Measurements from ENCODE around the gene ITGA11.

Gene ITGA11

GRCh38 chr15:68274201-68274848, 157.6 kb downstream of the ITGA11 start:
- Histone ChIP-seq H3K27ac (ENCODE audit: low read length) (no peak overlapping the region), H3K4me1 (ENCODE audit: control insufficient read depth, low read depth, low read length) (peaks cover 23% of the 10 kb centered on the region), H3K4me3 (ENCODE audit: low read length) (no peak overlapping the region), H3K9ac (ENCODE audit: low read length) (no peak overlapping the region), H3K27me3 (ENCODE audit: control insufficient read depth, insufficient read depth, low read length) (no peaks in the 10 kb centered on the region), H3K9me3 (ENCODE audit: control insufficient read depth, low read depth, low read length) (no peaks in the 10 kb centered on the region), H3K36me3 (ENCODE audit: control insufficient read depth, low read depth, low read length) (no peaks in the 10 kb centered on the region)

DNA sequence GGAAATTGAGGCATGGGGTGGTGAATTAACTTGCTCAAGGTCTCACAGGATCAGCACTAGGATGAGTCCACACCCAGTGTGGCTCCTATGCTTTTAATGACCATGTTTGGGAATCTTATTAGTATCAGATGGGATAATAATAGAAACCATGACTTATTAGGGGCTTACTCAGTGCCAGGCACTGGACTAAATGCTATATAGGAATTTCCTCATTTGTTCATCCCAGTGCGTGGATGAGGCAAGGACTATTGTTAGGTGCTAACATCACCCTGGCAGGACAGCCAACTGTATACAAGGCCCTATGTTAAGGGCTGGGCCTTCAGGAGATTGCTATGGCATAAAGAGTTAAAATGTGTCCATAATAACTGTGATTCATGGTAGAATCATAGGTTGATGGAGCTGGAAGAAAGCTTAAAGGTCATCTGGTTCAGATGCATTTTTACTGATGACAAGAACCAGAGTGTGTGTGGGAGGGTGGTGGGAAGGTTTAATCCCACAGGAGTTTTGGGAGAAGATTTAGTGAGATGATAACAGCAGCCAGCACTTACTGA, 159.2 kb downstream of the ITGA11 start:
- Histone ChIP-seq H3K9ac (ENCODE audit: low read length) (no peak overlapping the region), H3K27me3 (ENCODE audit: control insufficient read depth, insufficient read depth, low read length) (no peaks in the 10 kb centered on the region), H3K4me3 (ENCODE audit: low read length) (no peak overlapping the region), H3K9me3 (ENCODE audit: control insufficient read depth, low read depth, low read length) (no peaks in the 10 kb centered on the region), H3K27ac (ENCODE audit: low read length) (no peak overlapping the region), H3K4me1 (ENCODE audit: control insufficient read depth, low read depth, low read length) (peaks cover 19% of the 10 kb centered on the region), H3K36me3 (ENCODE audit: control insufficient read depth, low read depth, low read length) (no peaks in the 10 kb centered on the region)

- Histone ChIP-seq H3K4me3 (ENCODE audit: low read length) (no peak overlapping the region), H3K27ac (ENCODE audit: low read length) (no peak overlapping the region), H3K9ac (ENCODE audit: low read length) (no peak overlapping the region), H3K36me3 (ENCODE audit: control insufficient read depth, low read depth, low read length) (no peaks in the 10 kb centered on the region), H3K9me3 (ENCODE audit: control insufficient read depth, low read depth, low read length) (no peaks in the 10 kb centered on the region), H3K4me1 (ENCODE audit: control insufficient read depth, low read depth, low read length) (peaks cover 19% of the 10 kb centered on the region), H3K27me3 (ENCODE audit: control insufficient read depth, insufficient read depth, low read length) (no peaks in the 10 kb centered on the region)
These were observed 160.0 kb downstream of the ITGA11 start for GRCh38 chr15:68271854-68272471.

DNA sequence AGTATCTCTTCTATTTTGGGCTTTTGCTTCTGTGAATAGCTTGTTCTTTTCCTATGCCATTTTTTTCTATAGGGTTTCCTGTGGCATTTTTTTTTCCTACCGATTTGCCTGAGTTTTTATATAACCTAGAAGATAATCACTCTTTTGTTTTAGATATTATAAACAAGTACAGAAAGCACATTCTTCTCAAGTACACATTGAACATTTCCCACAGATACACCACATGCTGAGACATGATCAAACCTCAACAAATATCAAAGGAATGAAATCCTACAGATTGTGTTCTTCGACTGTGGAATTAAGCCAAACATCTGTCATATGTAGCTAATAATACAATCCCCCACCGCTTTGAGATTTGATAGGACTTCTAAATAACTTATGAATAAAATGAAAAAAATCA, 163.6 kb downstream of the ITGA11 start:
- Histone ChIP-seq H3K27ac (ENCODE audit: low read length) (no peak overlapping the region), H3K9me3 (ENCODE audit: control insufficient read depth, low read depth, low read length) (no peaks in the 10 kb centered on the region), H3K9ac (ENCODE audit: low read length) (no peak overlapping the region), H3K4me3 (ENCODE audit: low read length) (no peak overlapping the region), H3K4me1 (ENCODE audit: control insufficient read depth, low read depth, low read length) (peaks cover 41% of the 10 kb centered on the region), H3K36me3 (ENCODE audit: control insufficient read depth, low read depth, low read length) (no peaks in the 10 kb centered on the region), H3K27me3 (ENCODE audit: control insufficient read depth, insufficient read depth, low read length) (no peaks in the 10 kb centered on the region)

DNA sequence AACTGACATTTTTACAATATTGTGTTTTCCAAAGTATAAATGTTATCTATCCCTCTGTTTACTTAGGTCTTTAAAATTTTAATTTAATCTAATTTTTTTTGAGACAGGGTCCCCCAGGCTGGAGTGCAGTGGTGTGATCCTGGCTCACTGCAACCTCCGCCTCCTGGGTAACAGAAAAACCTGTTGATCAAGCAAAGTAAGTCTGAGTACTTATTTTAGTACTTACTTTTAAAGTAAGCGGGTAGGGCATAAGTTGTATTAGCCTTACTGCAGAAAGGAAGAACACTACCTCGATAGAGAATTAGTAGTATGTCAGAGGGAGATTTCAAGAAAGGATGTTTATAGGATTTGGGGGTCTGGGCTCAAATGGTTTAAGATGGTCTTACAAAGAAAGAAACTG, 166.3 kb downstream of the ITGA11 start:
- H3K27ac ChIP-seq (ENCODE audit: low read length): no peak overlapping the region
- H3K4me3 ChIP-seq (ENCODE audit: low read length): peak overlapping the region; percentile 27
- no peaks in the 10 kb centered on the region for H3K36me3 ChIP-seq (ENCODE audit: control insufficient read depth, low read depth, low read length)
- H3K4me1 ChIP-seq (ENCODE audit: control insufficient read depth, low read depth, low read length): peaks cover 30% of the 10 kb centered on the region
- H3K27me3 ChIP-seq (ENCODE audit: control insufficient read depth, insufficient read depth, low read length): no peaks in the 10 kb centered on the region
- H3K9me3 ChIP-seq (ENCODE audit: control insufficient read depth, low read depth, low read length): no peaks in the 10 kb centered on the region
- no peak overlapping the region for H3K9ac ChIP-seq (ENCODE audit: low read length)

DNA sequence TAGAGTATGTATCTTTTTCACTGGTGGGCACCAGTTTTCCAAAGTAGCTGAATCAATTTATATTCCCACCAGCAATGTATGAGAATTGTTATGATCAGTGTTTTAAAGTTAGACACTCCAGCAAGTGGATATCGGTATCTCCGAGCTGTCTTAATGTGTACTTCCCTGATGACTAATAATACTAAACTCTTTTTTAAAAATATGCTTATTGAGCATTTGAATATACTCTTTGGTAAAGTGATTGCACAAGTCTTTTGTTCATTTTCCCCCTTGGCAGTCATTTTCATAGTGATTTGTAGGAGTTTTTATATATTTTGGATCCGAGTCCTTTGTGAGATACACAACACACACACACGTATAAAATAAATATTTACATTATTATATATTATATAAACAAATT, 166.9 kb downstream of the ITGA11 start:
- H3K4me1 ChIP-seq (ENCODE audit: control insufficient read depth, low read depth, low read length): peaks cover 30% of the 10 kb centered on the region
- no peak overlapping the region for H3K27ac ChIP-seq (ENCODE audit: low read length)
- H3K4me3 ChIP-seq (ENCODE audit: low read length): peak overlapping the region; percentile 40
- H3K36me3 ChIP-seq (ENCODE audit: control insufficient read depth, low read depth, low read length): no peaks in the 10 kb centered on the region
- no peak overlapping the region for H3K9ac ChIP-seq (ENCODE audit: low read length)
- no peaks in the 10 kb centered on the region for H3K27me3 ChIP-seq (ENCODE audit: control insufficient read depth, insufficient read depth, low read length)
- no peaks in the 10 kb centered on the region for H3K9me3 ChIP-seq (ENCODE audit: control insufficient read depth, low read depth, low read length)

DNA sequence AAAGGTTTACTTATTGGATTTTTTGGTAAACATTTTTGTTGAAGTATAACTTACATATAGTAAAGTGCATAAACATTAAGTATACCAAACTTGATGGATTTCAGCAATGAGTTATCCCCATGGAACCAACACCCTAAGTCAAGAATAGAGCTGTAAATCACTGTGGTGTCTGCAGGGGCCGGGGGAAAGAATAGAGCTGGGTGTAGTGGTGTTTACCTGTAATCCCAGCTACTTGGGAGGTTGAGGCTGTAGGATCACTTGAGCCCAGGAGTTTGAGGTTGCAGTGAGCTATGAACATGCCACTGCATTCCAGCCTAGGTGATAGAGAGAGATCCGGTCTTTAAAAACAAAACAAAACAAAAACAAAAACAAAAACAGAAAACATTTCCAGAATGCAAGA, 167.7 kb downstream of the ITGA11 start:
- peak overlapping the region; percentile 40 for H3K4me3 ChIP-seq (ENCODE audit: low read length)
- H3K4me1 ChIP-seq (ENCODE audit: control insufficient read depth, low read depth, low read length): peaks cover 30% of the 10 kb centered on the region
- H3K27me3 ChIP-seq (ENCODE audit: control insufficient read depth, insufficient read depth, low read length): no peaks in the 10 kb centered on the region
- H3K9ac ChIP-seq (ENCODE audit: low read length): no peak overlapping the region
- no peaks in the 10 kb centered on the region for H3K9me3 ChIP-seq (ENCODE audit: control insufficient read depth, low read depth, low read length)
- H3K27ac ChIP-seq (ENCODE audit: low read length): no peak overlapping the region
- H3K36me3 ChIP-seq (ENCODE audit: control insufficient read depth, low read depth, low read length): no peaks in the 10 kb centered on the region

GRCh38 chr15:68262514-68263356, 169.2 kb downstream of the ITGA11 start:
- Histone ChIP-seq H3K9ac (ENCODE audit: low read length) (peak overlapping the region; percentile 40), H3K27me3 (ENCODE audit: control insufficient read depth, insufficient read depth, low read length) (no peaks in the 10 kb centered on the region), H3K27ac (ENCODE audit: low read length) (peak overlapping the region; percentile 73), H3K4me3 (ENCODE audit: low read length) (peak overlapping the region; percentile 24), H3K36me3 (ENCODE audit: control insufficient read depth, low read depth, low read length) (no peaks in the 10 kb centered on the region), H3K4me1 (ENCODE audit: control insufficient read depth, low read depth, low read length) (peaks cover 30% of the 10 kb centered on the region), H3K9me3 (ENCODE audit: control insufficient read depth, low read depth, low read length) (no peaks in the 10 kb centered on the region)

- no peaks in the 10 kb centered on the region for H3K9me3 ChIP-seq (ENCODE audit: control insufficient read depth, low read depth, low read length)
- no peak overlapping the region for H3K4me3 ChIP-seq (ENCODE audit: low read length)
- peaks cover 30% of the 10 kb centered on the region for H3K4me1 ChIP-seq (ENCODE audit: control insufficient read depth, low read depth, low read length)
- no peak overlapping the region for H3K9ac ChIP-seq (ENCODE audit: low read length)
- H3K36me3 ChIP-seq (ENCODE audit: control insufficient read depth, low read depth, low read length): no peaks in the 10 kb centered on the region
- H3K27ac ChIP-seq (ENCODE audit: low read length): peak overlapping the region; percentile 73
- H3K27me3 ChIP-seq (ENCODE audit: control insufficient read depth, insufficient read depth, low read length): no peaks in the 10 kb centered on the region
These were observed 170.0 kb downstream of the ITGA11 start for GRCh38 chr15:68261980-68262379.

GRCh38 chr15:68261241-68261640, 170.7 kb downstream of the ITGA11 start:
- Histone ChIP-seq H3K9ac (ENCODE audit: low read length) (no peak overlapping the region), H3K36me3 (ENCODE audit: control insufficient read depth, low read depth, low read length) (no peaks in the 10 kb centered on the region), H3K27me3 (ENCODE audit: control insufficient read depth, insufficient read depth, low read length) (no peaks in the 10 kb centered on the region), H3K27ac (ENCODE audit: low read length) (no peak overlapping the region), H3K9me3 (ENCODE audit: control insufficient read depth, low read depth, low read length) (no peaks in the 10 kb centered on the region), H3K4me1 (ENCODE audit: control insufficient read depth, low read depth, low read length) (peaks cover 30% of the 10 kb centered on the region), H3K4me3 (ENCODE audit: low read length) (no peak overlapping the region)

- H3K9me3 ChIP-seq (ENCODE audit: control insufficient read depth, low read depth, low read length): no peaks in the 10 kb centered on the region
- no peak overlapping the region for H3K4me3 ChIP-seq (ENCODE audit: low read length)
- H3K9ac ChIP-seq (ENCODE audit: low read length): no peak overlapping the region
- no peaks in the 10 kb centered on the region for H3K36me3 ChIP-seq (ENCODE audit: control insufficient read depth, low read depth, low read length)
- H3K27me3 ChIP-seq (ENCODE audit: control insufficient read depth, insufficient read depth, low read length): no peaks in the 10 kb centered on the region
- peaks cover 21% of the 10 kb centered on the region for H3K4me1 ChIP-seq (ENCODE audit: control insufficient read depth, low read depth, low read length)
- no peak overlapping the region for H3K27ac ChIP-seq (ENCODE audit: low read length)
These were observed 172.1 kb downstream of the ITGA11 start for GRCh38 chr15:68259883-68260282.

Data from iPS-18a (cell line).